OCI-LY3 (cell line): Measurements from ENCODE around the gene KRTAP5-1.
A peak's percentile ranks its signal among the peaks of the same experiment; 100 is the strongest.

Experiments used
- H2AFZ ChIP-seq: fragments of 200-600, 300-600 bp; shearing (Covaris generic); 2 replicates; pipeline ENCODE4 v1.6.0; 2014; ENCODE audit warnings: antibody characterized with exemption, low read depth, low read length
- H3K27ac ChIP-seq: fragments of 200-600, 300-600 bp; sonication (generic); 2 replicates; pipeline ENCODE4 v1.5.1; 2014; ENCODE audit warnings: mild to moderate bottlenecking, low read length, moderate library complexity, mixed read lengths
- H3K27me3 ChIP-seq: fragments of 200-600, 300-600 bp; sonication (generic); 2 replicates; pipeline ENCODE4 v1.6.1; 2014; ENCODE audit warnings: low read depth, low read length, mixed read lengths
- H3K36me3 ChIP-seq: fragments of 200-600, 300-600 bp; sonication (generic); replicated peaks from 2 replicates; pipeline ENCODE3; 2014; ENCODE audit warnings: low read depth, low read length, mixed read lengths
- H3K4me1 ChIP-seq: fragments of 300-600, 200-600 bp; sonication (generic); 2 replicates; pipeline ENCODE4 v1.6.1; 2014; ENCODE audit warnings: low read length, mixed read lengths
- H3K4me2 ChIP-seq: fragments of 200-600, 300-600 bp; sonication (generic); 2 replicates; pipeline ENCODE4 v1.6.1; 2014; ENCODE audit warnings: low read length, mixed read lengths
- H3K4me3 ChIP-seq: fragments of 300-600, 200-600 bp; sonication (generic); 2 replicates; pipeline ENCODE4 v1.5.1; 2014; ENCODE audit warnings: antibody characterized with exemption, mild to moderate bottlenecking, low read length, moderate library complexity
- H3K79me2 ChIP-seq: fragments of 300-600, 200-600 bp; shearing (Covaris generic); 2 replicates; pipeline ENCODE4 v1.6.1; 2014; ENCODE audit warnings: mild to moderate bottlenecking, low read length, mixed read lengths
- H3K9ac ChIP-seq: fragments of 300-600, 200-600 bp; shearing (Covaris generic); 2 replicates; pipeline ENCODE4 v1.6.0; 2014; ENCODE audit warnings: mild to moderate bottlenecking, low read length, moderate library complexity
- H3K9me3 ChIP-seq: fragments of 200-600, 300-600 bp; shearing (Covaris generic); 2 replicates; pipeline ENCODE4 v1.6.1; 2014; ENCODE audit warnings: low read length, mixed read lengths; ENCODE audit not compliant: insufficient read depth
- H4K20me1 ChIP-seq: fragments of 200-600, 300-600 bp; sonication (generic); 2 replicates; pipeline ENCODE4 v1.6.1; 2016; ENCODE audit warnings: low read length, mixed read lengths; ENCODE audit not compliant: insufficient read depth
- CTCF ChIP-seq: fragments of 200-600, 300-600 bp; sonication (generic); IDR thresholded peaks from 2 replicates; pipeline ENCODE4 v1.5.1; 2014; ENCODE audit warnings: antibody characterized with exemption, low read length, low read depth
- EZH2phosphoT487 ChIP-seq: fragments of 200-600 bp; shearing (Covaris generic); IDR thresholded peaks from 2 replicates; pipeline ENCODE4 v1.6.1; 2018; ENCODE audit warnings: antibody characterized with exemption, mixed run types, low read depth

The KRTAP5-1 gene

GRCh38 chr11:1624621-1625020 is 39.5 kb upstream of the KRTAP5-1 start:
- H3K9me3 ChIP-seq = no peaks in the 10 kb centered on the region
- no peak overlapping the region for H3K4me2 ChIP-seq
- TF ChIP-seq CTCF (no peak), EZH2phosphoT487 (no peak)
- no peak overlapping the region for H3K9ac ChIP-seq
- no peaks in the 10 kb centered on the region for H3K4me1 ChIP-seq
- no peaks in the 10 kb centered on the region for H3K79me2 ChIP-seq
- peaks cover 53% of the 10 kb centered on the region for H3K27me3 ChIP-seq
- no peaks in the 10 kb centered on the region for H4K20me1 ChIP-seq
- no peak overlapping the region for H2AFZ ChIP-seq
- H3K27ac ChIP-seq = no peak overlapping the region
- H3K36me3 ChIP-seq = no peaks in the 10 kb centered on the region
- H3K4me3 ChIP-seq = no peak overlapping the region

GRCh38 chr11:1623716-1624115 is 38.6 kb upstream of the KRTAP5-1 start:
- Histone ChIP-seq H3K4me2 (no peak overlapping the region), H3K79me2 (no peaks in the 10 kb centered on the region), H3K9me3 (no peaks in the 10 kb centered on the region), H3K36me3 (no peaks in the 10 kb centered on the region), H2AFZ (no peak overlapping the region), H3K27me3 (peaks cover 47% of the 10 kb centered on the region), H3K4me1 (no peaks in the 10 kb centered on the region), H3K9ac (no peak overlapping the region), H3K4me3 (no peak overlapping the region), H3K27ac (no peak overlapping the region), H4K20me1 (no peaks in the 10 kb centered on the region)
- TF ChIP-seq EZH2phosphoT487 (no peak), CTCF (no peak)

GRCh38 chr11:1622086-1622485 is 37.0 kb upstream of the KRTAP5-1 start, which contains the start of gene KRTAP5-4:
Gene KRTAP5-4 (minus strand): TSS chr11:1622138. CDS start chr11:1622093, 45 bp downstream.
- no peaks in the 10 kb centered on the region for H3K4me1 ChIP-seq
- no peaks in the 10 kb centered on the region for H3K79me2 ChIP-seq
- H2AFZ ChIP-seq = no peak within 1 kb of the TSS
- no peak for TF ChIP-seq CTCF
- TF ChIP-seq EZH2phosphoT487 = no peak
- no peak within 1 kb of the TSS for H3K4me3 ChIP-seq
- H3K9ac ChIP-seq = no peak within 1 kb of the TSS
- no peaks in the 10 kb centered on the region for H3K9me3 ChIP-seq
- H3K27me3 ChIP-seq = peaks cover 39% of the 10 kb centered on the region
- H3K4me2 ChIP-seq = no peak within 1 kb of the TSS
- no peak within 1 kb of the TSS for H3K27ac ChIP-seq
- no peaks in the 10 kb centered on the region for H4K20me1 ChIP-seq
- H3K36me3 ChIP-seq = no peaks in the 10 kb centered on the region

GRCh38 chr11:1619449-1619848 is 34.4 kb upstream of the KRTAP5-1 start:
- Histone ChIP-seq H4K20me1 (no peaks in the 10 kb centered on the region), H3K4me3 (no peak overlapping the region; the same call in 1 of the 2 replicates), H2AFZ (0 out of 2 replicates have a peak overlapping the region, but pooled peaks have one; percentile 39), H3K9me3 (no peaks in the 10 kb centered on the region), H3K9ac (no peak overlapping the region), H3K4me1 (no peaks in the 10 kb centered on the region), H3K27ac (no peak overlapping the region), H3K79me2 (no peaks in the 10 kb centered on the region), H3K4me2 (peak overlapping the region; percentile 16), H3K27me3 (peaks cover 38% of the 10 kb centered on the region), H3K36me3 (no peaks in the 10 kb centered on the region)
- TF ChIP-seq EZH2phosphoT487 (no peak), CTCF (no peak)
